Measurements from ENCODE around the gene LPCAT3.

The LPCAT3 gene

DNA sequence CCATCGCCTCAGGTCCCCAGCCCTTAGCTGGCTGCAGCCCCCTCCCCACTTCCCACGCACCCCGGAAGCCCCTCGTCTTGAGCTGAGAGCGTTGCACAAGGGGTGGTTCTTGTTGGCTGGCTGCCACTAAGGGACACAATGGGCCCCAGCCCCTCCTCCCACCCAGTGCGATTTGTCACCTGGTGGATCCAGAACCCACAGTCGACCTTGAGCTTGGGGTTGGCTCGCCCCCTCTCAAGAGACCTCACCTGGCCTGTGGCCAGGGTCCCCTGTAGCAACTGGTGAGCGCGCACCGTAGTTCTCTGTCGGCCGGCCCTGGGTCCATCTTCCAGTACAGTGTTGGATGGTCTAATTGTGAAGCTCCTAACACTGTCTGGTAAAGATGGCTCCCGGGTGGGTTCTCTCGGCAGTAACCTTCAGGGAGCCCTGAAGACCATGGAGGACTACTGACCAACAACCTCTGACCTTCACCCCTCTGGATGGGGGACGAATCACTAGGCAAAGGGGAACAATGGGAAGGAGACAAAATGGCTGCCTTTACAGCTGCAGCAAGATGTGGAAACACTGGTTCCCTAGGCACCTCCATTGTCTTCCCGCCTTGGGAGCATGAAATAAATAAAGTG is 54.4 kb downstream of the LPCAT3 start:
- no peak for DNase-seq (ENCODE audit: low read depth in 2 of 2)

DNA sequence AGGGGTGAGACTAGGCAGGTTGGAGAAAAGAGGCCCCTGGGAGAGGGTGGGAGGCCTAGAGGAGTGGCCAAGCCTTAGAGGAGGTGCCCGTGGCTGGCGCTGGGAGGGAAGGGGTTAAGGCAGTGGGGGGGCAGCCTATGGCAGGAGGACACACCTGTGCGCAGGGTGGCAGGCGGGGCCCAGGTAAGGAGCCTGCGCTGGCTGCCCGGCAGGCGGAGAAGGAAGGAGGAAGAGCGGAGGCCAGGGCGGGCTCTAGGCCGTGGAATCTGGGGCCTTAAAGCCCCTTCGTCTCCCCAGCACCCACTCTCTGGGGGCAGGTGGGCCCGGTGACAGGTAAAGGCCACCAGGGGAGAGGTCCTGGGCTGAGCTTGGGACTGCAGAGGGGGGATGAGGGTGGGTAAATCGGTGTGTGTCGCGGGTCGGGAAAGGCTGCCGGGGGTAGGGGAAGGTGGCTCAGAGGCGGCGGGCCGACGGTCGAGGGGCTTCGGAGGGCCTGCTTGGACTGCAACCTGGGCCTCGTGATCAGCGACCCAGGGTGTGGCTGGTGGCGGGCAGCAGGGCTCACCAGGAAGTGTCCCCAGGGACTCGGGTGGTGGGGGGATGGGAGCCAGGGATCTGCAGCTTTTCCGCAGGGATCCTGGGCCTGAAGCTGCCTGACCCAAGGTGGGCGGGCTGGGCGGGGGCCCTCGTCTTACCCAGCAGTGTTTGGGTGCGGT is 55.1 kb downstream of the LPCAT3 start:
- DNase-seq (ENCODE audit: low read depth in 2 of 2) = no peak

DNA sequence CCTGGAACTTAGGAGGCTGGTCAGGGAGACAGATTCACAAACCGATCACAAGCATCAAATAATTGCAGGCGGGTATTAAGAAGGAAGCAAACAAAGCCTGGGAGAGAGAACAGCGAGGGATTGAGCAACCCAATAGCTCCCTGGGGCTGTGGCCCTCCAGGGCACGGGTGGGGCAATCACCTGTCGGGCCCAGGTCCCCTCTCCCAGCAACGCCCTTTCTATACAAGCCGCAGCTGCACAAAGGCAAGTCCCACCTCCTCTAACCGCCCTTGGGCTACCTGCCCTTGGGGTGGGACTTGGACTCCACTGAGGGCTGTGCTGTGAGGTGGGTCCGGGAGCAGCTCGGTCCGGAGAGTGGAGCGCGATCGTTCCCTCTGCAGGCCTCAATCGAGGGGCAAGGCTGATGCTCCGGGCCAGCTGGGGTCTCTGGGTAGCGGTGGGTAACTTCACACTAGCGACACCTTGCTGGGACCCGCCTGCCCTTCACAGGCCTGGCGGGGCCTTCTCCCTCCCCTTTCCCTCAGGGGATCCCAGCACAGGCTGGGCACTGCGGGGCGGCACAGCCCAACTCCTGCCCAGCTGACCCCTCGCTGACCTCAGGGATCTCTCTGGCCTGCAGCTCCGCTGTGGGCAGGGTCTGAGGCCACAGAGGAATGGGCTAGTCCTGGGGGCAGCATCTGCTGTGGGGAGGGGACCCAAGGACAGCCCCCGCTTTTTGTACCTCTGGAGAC is 55.8 kb downstream of the LPCAT3 start:
- DNase-seq (ENCODE audit: low read depth in 2 of 2) = no peak

DNA sequence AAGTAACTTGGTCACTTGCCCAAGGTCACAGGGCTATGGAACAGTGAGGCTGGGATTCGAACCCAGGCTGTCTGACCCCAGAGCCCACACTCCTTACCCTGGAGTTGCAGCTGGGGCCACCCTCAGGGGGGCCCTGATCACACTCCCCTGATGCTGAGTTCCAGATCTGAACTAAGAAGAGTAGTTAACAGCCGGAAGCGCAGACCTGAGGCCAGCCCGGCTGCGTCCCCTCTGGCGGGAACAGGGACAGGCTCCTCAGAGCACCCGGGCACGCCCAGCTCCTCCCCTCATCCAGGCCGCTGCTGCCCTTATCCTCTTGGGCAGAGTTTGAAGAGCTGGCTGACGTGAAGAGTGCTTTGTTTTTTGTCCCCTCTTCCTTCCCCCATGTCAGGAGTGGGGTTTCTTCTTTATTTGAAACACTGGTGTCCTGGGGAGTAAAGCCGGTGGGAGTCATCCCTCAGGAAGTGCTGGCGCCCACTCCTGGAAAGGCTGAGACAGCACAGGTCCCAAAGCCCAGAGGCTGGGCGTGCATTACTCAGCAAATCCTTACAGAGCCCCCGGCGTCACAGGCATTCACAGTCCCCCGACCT is 56.5 kb downstream of the LPCAT3 start:
- no peak for DNase-seq (ENCODE audit: low read depth in 2 of 2)

DNA sequence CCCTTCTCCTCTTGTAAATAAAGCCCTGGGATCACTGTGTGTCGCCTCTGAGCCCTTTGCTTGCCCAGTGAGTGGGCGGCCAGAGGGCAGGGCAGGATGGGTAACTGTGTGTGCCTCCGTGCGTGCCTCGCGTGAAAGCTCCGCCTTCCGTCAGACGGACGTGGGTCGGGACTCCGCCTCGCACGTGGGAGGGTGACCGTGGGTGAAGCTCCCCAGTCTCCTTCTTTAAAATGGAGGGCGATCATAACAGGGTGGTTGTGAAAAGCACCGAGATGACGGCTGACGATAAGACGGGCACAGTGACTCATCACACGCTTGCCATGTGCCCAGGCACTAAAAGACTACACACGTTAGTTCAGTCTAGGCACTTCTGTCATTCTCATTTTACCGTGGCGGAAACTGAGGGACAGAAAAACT is 57.0 kb downstream of the LPCAT3 start:
- peak; percentile 77 to 80 for DNase-seq (ENCODE audit: low read depth in 2 of 2)

DNA sequence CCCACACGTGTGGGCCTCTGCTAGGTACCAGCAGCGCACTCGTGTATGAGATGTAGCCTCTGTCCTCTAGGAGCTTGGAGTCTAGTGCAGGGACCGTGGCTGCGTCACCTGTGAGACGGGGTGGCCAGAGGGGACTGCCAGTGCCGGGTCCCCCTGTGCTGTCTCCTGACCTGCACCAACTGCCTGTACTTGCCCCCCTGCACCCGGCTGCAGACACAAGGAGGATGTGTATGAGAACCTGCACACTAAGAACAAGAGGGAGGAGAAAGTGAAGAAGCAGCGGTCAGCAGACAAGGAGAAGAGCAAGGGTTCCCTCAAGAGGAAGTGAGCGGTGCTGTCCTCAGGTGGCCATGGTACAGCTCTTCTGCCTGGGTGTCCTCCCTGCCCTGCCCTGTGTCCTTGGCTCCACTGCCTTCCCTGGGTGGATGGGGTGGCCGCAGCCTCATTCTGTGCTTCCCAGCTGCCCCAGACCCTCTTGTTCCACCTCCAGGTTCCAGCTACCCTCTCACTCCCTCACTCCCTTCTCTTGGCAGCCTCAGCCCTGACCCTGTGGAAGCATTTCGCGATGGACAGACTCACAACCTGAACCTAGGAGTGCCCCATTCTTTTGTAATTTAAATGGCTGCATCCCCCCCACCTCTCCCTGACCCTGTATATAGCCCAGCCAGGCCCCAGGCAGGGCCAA is 57.5 kb downstream of the LPCAT3 start:
- no peak for DNase-seq (ENCODE audit: low read depth in 2 of 2)

DNA sequence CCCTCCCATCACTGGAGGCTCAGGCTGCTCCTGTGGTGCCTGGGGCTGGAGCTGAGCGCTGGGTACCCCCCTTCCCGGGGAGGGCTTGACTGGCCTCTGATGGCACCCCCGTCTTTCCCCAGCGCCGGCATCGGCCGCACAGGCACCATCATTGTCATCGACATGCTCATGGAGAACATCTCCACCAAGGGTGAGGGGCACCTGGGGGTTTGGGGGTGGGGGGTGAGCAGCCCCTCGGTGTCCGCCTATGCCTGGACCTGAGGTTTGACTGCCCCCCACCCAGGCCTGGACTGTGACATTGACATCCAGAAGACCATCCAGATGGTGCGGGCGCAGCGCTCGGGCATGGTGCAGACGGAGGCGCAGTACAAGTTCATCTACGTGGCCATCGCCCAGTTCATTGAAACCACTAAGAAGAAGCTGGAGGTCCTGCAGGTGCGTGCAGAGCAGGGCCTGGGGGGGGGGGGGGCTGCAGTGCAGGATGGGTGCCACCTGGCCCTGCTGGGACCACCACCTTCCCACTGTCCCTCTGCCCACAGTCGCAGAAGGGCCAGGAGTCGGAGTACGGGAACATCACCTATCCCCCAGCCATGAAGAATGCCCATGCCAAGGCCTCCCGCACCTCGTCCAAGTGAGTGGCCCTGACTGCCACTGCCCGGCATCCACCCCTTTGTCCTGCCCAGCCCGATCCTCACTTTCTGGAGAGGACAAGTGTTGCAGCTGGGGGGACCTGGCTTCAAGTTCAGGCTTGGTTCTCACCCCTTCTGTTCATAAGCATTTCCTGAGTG is 58.3 kb downstream of the LPCAT3 start:
- DNase-seq (ENCODE audit: low read depth in 2 of 2) = no peak

DNA sequence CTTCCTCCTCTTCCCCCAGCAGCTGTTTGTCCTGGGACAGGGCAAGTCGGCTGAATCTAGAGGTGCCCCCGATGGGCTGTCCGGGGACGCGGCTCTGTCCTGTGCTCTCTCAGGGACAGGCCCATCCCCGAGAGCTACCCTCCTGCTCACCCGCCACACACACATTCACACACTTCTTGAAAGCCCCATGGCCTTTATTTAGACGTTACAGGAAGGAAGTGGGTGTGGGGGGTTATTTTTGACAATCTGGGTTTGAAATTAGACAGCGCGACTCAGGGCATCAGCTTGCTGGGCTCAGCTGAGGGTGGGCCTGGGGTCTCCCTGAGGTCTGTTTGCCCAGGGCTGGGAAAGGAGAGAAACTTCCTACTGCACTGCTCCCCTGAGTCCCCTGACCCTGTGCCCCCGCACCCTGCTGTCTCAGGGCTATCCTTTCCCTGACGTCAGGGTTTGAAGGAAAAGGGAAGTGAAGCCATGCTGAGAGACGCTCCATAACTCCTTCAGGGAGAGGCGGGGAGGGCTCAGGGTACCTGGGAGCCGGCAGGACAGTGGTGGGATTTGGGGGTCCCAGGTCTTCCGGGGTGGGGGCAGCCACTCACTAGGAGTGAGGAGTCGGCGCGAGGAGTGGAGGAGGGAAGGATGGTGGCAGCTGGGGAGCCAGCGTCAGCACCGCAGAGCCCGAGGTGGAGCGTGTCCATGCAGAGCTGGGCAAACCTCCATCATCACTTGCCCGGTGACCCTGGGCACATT is 59.0 kb downstream of the LPCAT3 start:
- peak in 1 of 2 donors; percentile 56 for DNase-seq (ENCODE audit: low read depth in 2 of 2)

DNA sequence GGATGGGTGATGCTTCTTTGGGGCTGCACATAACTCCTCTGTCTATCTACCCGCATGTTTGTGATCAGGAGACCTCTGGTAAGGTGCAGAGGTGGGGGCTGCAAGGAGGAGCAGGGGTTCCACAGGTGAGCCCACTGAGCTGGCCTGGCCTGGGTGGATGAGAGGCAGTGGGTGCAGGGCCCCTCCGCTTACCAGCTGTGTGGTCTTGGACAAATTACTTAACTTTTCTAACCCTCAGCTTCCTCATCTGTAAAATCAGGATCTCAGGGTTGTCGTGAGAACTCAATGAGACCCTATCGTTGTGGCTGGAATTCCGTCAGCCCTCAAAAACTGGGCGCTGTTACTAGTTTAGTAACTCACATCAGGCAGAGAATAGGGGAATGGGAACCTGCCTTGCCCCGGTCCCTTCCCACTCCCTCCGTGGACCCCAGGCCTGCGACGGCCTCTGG is 59.6 kb downstream of the LPCAT3 start:
- no peak for DNase-seq (ENCODE audit: low read depth in 2 of 2)

DNA sequence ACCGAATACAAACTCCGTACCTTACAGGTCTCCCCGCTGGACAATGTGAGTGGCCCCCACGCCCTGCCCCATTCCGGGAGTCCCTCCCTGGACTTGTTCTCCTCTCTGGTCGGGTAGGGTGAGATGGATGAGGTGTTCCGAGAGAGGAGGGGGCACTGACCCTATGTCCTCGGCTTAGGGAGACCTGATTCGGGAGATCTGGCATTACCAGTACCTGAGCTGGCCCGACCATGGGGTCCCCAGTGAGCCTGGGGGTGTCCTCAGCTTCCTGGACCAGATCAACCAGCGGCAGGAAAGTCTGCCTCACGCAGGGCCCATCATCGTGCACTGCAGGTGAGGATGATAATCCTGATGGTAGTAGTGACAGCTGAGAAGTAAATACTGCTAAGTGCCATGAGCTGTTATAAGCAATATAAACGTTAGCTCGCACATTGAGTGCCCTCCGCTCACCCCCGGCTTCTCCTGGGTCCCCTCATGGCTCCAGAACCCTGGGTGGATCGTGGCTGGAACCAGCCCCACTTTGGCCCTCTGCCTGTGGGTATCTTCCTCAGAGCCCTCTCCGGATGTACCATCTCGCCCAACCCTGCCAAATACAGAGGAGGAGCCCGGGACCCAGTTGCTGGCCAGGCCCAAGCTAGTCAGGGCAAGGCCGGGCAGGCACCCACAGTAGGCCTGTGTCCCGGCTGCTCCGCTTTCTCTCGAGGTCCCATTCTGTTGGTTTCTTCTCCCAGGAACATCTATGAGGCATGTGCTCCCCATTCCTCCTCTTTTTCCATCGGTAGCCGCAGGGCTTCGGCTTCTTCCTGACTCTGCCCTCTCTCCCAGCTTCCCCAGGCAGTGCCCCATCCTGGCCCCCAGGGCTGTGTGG is 60.3 kb downstream of the LPCAT3 start:
- no peak for DNase-seq (ENCODE audit: low read depth in 2 of 2)

DNA sequence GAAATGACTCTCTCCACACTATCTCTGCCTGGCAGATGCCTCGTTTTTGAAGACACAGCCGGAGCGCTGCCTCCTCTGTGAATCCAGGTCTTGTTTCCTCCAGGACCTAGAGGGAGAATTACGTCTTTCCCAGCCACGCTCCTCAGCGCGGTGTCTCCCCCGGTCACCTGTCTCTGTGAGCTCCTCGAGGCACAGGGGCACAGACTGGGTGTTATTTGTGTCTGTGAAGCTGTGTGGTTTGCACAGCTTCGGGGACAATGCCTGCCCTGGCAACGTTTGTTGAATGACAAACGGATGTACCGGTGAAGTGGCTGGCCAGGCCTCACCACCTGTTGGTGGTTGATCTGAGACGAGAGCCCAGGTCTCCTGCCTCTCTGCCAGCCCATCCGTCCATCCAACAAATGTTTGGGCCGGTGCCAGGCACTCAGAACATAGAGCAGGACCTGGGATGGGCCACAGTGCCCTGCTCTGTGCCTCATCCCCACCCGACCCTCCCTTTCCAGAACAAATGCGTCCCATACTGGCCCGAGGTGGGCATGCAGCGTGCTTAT is 61.0 kb downstream of the LPCAT3 start:
- no peak for DNase-seq (ENCODE audit: low read depth in 2 of 2)

DNA sequence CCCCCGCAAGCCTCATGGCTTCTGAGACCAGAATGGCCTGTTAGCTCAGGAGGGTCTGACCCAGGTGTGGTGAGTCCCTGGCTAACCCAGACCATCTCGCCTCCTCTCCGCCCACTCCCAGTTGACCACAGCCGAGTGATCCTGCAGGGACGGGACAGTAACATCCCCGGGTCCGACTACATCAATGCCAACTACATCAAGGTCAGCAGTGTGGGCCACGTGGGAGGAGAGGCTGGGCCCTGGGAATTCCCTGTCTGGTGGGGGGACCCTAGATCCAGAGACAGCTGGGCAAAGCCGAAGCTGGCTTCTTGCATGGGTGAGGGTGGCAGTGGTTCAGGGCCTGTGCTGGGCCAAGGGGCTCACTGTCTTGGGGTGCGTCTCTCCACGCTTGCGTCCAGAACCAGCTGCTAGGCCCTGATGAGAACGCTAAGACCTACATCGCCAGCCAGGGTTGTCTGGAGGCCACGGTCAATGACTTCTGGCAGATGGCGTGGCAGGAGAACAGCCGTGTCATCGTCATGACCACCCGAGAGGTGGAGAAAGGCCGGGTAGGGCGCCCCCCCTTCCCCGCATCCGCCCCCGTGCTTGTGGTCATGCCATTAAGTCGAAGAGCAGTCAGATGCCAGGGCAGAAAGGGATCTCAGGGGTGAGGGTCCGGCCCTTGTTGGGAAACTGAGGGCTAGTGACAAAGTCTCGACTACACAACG is 62.1 kb downstream of the LPCAT3 start:
- DNase-seq (ENCODE audit: low read depth in 2 of 2) = no peak

DNA sequence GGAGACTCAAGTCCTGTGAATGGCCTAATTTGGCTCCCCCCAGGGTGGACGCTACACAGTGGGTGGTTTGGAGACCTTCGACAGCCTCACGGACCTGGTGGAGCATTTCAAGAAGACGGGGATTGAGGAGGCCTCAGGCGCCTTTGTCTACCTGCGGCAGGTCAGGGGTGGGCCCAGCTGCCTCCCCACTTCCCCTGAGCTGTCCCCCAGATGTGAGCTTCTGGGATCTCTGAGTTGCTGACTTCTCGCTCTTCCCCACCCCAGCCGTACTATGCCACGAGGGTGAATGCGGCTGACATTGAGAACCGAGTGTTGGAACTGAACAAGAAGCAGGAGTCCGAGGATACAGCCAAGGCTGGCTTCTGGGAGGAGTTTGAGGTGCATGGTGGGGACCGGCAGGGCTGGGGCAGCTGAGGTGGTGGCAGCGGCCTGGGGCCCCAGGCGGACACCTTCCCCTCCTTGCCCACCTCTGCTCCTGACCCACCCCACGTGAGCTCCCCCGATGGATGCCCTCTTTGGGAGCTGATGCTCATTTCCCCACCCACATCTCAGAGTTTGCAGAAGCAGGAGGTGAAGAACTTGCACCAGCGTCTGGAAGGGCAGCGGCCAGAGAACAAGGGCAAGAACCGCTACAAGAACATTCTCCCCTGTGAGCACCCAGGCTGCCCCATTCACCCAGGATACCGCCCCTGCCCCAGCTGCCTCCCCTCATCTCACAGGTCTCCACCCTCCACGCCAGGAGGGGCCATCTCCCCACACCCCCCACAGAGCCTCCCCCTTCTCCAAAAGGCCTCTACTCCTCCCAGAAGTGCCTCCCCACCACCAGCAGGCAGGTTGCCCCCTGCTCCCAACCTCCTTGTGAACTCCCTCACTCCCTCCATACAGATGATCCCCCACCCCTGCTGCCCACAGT is 62.9 kb downstream of the LPCAT3 start:
- no peak for DNase-seq (ENCODE audit: low read depth in 2 of 2)

DNA sequence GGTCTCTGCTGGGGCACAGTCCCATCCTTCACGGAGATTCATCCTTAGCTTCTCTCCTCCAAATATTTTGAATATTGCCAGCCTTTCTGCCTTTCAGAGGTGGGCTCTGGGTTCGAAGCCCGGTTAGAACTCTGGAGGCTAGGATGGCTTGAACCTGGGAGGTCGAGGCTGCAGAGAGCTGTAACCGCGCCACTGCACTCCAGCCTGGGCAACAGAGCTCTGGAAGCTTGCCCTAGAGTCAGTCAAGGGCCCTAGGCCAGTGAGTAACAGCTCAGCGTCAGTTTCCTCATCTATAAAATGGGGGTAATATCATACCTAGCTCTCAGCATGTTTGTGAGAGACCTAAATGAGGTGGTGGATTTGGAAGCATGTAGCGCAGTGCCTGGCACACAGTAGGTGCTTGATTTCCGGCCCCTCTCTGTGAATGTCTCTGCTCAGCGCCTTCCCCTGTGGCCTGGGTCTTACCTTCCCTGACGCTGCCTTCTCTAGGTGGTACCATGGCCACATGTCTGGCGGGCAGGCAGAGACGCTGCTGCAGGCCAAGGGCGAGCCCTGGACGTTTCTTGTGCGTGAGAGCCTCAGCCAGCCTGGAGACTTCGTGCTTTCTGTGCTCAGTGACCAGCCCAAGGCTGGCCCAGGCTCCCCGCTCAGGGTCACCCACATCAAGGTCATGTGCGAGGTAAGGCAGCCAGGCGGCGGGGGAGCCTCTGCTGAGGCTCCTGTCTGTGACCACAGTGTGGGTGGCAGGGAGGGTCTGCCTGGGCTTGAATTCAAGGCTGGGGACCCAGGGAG is 63.8 kb downstream of the LPCAT3 start:
- no peak for DNase-seq (ENCODE audit: low read depth in 2 of 2)

DNA sequence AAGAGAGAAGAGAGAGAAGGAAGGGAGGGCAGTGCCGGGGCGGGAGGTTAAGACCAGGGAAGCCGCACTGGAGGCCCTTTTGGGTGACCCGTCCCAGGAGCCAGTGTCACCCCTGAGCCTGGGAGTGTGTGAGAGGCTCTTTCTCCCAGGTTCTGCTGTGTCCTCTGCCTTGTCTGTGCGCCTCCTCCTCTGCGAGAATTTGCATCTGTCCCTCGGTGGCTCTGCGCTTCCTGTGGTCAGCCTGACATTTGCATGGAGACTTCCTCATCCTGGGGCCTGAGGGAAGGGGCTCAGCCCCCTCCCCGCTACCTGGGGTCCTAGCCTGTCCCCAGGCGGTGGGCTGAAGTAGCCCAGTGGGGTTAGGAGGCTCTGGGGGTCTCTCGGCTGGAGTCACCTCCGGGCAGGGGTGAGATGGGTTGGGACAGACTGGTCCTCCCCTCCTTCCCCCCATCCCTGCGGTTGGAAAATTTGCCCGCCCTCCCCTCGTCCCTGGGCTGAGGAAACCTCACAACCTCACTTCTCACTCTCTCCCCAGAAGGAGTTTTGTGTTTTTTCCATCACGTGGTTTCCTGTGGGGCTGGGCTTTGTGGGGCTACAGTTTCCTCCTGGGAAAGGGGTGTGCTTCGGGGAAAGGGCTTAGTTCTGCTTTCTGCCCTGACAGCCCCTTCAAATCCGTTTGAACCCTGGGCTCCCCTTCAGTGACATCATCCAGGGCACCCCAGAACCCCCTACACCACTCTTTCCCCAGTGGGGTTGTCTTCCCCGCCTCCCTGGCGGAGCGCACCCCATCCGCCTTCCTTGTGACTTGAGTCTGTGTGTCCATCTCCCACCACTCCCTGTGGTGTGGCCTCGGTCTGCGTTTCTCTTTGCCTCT is 64.6 kb downstream of the LPCAT3 start:
- peak; percentile 76 to 77 for DNase-seq (ENCODE audit: low read depth in 2 of 2)
